Measurements from ENCODE around the gene KCNJ14.

KCNJ14 gene

DNA sequence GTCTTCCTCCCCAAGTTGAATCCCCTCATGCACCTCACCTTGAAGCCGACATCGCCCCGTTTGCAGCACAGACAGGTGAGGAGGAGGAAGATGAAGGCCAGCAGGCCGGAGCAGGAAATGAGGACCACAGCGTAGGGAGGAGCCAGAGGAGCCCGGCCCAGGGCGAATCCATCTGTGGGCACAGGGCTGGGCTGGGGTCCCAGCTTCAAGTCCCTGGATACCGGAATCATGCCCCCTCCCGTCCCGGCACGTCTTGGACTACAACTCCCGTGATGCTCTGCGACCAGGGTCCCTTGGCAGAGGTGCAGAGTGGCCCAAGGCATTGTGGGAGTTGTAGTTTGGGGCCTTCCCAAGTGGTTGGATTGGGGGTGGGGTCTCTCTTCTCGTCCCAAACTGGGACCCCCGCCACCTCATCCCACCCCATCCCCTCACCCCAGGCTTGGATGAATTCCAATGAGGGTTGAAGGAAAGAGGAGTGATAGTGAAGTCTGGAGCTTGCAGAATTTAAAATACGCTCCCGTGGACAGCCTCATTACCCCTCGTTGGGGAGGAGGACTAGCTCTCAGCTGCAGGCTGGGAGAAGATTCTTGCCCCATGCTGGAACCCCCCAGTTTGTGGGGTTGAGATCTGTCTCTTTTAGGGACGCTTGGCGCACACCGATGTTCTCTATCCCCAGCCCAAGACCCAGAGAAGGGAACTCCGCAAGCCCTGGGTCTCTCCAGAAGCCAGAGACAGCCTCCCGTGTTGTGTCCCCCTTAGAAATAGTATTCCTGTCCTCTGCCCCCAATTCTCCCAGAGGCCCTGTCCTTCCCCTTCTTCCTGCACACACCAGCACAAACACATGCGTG lies 55.3 kb downstream of the KCNJ14 start:
- H3K27ac ChIP-seq, result peak overlapping the region in 1 of 2 donors; percentile 40
- no peak for DNase-seq (ENCODE audit: low spot score)
- TF ChIP-seq, protein P1, sequence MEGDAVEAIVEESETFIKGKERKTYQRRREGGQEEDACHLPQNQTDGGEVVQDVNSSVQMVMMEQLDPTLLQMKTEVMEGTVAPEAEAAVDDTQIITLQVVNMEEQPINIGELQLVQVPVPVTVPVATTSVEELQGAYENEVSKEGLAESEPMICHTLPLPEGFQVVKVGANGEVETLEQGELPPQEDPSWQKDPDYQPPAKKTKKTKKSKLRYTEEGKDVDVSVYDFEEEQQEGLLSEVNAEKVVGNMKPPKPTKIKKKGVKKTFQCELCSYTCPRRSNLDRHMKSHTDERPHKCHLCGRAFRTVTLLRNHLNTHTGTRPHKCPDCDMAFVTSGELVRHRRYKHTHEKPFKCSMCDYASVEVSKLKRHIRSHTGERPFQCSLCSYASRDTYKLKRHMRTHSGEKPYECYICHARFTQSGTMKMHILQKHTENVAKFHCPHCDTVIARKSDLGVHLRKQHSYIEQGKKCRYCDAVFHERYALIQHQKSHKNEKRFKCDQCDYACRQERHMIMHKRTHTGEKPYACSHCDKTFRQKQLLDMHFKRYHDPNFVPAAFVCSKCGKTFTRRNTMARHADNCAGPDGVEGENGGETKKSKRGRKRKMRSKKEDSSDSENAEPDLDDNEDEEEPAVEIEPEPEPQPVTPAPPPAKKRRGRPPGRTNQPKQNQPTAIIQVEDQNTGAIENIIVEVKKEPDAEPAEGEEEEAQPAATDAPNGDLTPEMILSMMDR (IDR thresholded peaks at IDR 0.05), result no peak
- H3K4me3 ChIP-seq, result peak overlapping the region; percentile 61

DNA sequence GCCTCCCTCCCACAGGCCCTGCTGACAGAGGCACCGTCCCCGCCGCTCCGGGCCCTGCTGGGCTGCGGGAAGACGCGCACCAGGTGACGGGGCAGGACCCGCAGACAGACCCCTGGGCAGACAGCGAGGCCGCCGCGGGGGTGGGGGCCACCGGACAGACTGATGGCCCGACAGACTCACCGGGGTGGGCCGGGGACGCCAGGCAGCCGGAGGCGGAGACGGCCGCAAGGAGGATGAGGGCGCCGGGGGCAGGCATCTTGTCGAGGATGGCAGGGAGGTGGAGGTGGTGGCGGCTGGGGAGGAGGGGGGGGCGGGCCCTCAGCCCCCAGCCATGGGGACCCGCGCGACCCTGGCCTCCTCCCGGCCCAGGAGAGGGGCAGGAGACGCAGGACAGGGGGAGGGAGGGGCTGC lies 56.0 kb downstream of the KCNJ14 start:
- H3K27ac ChIP-seq, result peak overlapping the region in 1 of 2 donors; percentile 40
- peak overlapping the region; percentile 61 for H3K4me3 ChIP-seq

DNA sequence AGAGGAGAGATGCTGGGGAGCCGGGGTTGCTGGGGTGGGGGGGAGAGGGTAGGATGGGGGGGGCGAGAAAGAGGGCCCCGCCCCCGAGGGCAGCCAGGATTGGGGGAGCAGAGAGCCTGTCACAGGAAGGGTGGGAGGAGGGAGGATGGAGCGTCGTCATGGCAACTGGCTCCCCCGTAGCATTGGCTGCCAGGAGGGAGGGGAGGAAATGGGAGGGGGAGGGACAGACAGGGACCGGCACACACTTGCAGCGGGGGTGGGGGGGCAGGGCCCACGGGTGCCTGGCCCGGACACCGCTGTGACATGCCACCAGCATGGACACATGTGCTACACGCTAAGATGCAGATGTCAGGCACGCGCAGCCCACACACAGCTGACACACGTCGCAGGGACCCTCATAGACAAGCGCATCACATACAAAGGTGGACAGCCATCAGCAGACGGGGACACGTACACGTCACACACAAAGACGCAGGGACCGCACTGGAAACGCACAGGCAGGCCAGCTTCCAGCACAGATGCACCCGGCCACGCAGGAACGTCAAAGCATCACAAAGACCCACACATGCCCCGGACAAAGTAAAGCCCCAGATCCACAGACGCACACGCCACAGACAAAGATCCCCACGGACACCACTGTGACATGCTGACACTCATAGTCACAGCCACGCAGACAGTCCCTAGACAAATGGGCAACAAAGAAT lies 56.6 kb downstream of the KCNJ14 start, which contains the start of gene LMTK3:
Gene LMTK3, minus strand, starts transcription at position 36 of the 704 bp plus-strand sequence. CDS start 259 bp downstream, outside the sequence.
- Histone ChIP-seq H3K4me3 (peak within 1 kb of the TSS; percentile 61), H3K27ac (peak within 1 kb of the TSS in 1 of 2 donors; percentile 40)
- no peak for DNase-seq (ENCODE audit: low spot score)
- TF ChIP-seq, protein P1 (IDR thresholded peaks at IDR 0.05), result no peak

More for the DNA sequence above, 56.0 kb downstream of the KCNJ14 start:
- TF ChIP-seq, protein P1 (IDR thresholded peaks at IDR 0.05), result no peak
- DNase-seq (ENCODE audit: low spot score), result no peak

DNA sequence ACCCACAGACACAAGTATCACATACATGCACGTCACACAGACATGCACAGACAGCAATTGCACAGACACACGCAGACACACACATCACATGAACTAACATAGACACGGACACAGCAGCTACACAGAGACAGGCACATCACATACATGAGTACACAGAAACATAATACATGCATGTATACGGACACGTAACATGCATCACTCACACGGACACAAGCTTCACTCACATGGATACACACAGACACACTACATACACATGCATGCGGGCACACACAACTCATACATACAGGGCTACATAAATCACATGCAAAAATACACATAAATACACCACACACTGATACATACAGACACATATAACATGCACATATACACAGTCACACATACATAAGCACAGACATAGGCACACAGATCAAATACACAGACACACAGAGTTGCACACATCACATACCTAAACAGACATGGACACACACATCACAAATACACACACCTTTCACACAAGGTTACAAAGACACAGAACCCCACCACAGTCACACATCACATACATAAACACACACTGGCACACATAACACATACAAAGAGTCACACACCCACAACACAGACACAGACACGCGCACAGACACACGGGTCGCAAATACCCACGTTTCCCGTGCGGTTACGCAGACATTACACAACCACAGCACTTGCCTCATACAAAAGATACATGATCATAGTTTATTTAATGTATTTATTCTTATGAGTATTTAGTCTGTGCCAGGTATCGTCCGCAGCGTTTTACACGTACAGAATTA lies 57.3 kb downstream of the KCNJ14 start:
- Histone ChIP-seq H3K4me3 (peak overlapping the region; percentile 73), H3K27ac (no peak overlapping the region)
- DNase-seq (ENCODE audit: low spot score), result no peak
- TF ChIP-seq, protein P1 (IDR thresholded peaks at IDR 0.05), result no peak

DNA sequence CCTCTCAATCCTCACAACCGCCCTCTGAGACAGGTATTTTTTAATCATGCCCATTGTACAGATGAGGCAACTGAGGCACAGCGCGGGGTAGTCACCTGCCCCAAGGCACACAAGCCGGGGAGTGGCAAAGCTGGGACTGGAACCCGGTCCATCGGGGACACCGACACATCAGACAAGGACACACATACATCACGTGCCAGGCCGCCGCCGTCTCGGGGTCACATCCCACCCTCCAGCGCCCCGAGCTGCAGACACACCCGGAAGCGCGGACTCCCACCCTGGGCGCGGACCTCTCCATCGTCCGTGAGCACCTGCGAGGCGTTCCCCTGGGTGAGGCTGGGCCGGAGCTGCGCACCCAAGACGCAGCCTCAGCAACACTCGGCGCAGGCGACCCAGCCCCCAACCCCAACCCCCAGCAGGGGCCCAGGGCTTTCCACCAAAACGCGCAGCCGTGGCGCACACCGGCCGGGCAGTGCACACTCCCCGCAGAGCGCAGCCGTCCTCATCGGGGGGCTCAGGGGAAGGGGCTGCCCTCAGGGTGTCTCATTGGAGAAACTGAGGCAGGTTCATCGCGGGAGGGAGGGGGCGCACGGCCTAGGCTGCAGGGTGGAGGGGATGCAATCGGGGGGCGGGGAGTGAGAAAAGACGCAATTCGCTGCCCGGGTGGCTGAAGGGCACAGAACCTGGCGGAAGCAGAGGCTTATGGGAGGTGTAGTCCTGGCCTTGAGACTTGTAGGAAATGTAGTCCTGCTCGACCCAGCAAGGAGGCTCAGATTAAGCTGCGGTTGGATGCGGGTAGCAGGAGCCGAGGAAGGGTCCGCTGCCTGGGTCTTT lies 58.1 kb downstream of the KCNJ14 start:
- H3K27ac ChIP-seq, result no peak overlapping the region
- peak overlapping the region; percentile 73 for H3K4me3 ChIP-seq
- no peak for DNase-seq (ENCODE audit: low spot score)
- TF ChIP-seq, protein P1 (IDR thresholded peaks at IDR 0.05), result no peak

DNA sequence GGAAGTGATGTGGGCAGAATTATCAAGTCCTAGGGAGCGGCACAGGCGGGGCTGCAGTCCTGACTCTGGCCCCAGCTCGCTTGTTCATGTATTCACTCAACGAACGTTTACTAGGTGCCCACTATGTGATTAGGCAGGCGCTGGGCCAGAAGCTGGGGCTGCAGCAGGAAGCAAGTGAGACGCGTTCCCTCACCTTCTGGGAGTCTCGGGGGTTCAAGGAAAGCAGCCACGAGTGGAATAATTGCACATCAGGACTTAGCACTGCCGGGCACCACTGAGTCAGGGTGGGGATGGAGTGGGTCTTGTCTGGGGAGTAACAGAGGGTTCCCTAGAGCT lies 58.7 kb downstream of the KCNJ14 start:
- Histone ChIP-seq H3K4me3 (peak overlapping the region; percentile 73), H3K27ac (no peak overlapping the region)

More for the DNA sequence above, 58.7 kb downstream of the KCNJ14 start:
- TF ChIP-seq, protein P1 (IDR thresholded peaks at IDR 0.05), result no peak
- no peak for DNase-seq (ENCODE audit: low spot score)
